Cardiac fibroblast (primary cell): Measurements from ENCODE around the gene FAM107B.

ENCODE experiments used
- DNase-seq, 2 donors: peaks; one replicate each; pipeline versions ENCODE4 v3.0.0 to v3.0.0-alpha.2; 2010; ENCODE audit warnings: low read depth in 2 of 2
- H3K4me3 ChIP-seq, 2 donors: replicated peaks in 1 of 2; 1 replicate in 1 of 2; 2 replicates in 1 of 2; pipeline ENCODE4 v1.5.1; 2011; ENCODE audit warnings: low read depth in 2 of 2, low read length in 2 of 2, mild to moderate bottlenecking in 2 of 2, moderate library complexity in 1 of 2
- TF ChIP-seq, protein P1 (sequence below): IDR thresholded peaks from one replicate; pipeline ENCODE4 v1.5.1; 2011; ENCODE audit warnings: low read depth, mild to moderate bottlenecking, low read length, inconsistent platforms

FAM107B gene

DNA sequence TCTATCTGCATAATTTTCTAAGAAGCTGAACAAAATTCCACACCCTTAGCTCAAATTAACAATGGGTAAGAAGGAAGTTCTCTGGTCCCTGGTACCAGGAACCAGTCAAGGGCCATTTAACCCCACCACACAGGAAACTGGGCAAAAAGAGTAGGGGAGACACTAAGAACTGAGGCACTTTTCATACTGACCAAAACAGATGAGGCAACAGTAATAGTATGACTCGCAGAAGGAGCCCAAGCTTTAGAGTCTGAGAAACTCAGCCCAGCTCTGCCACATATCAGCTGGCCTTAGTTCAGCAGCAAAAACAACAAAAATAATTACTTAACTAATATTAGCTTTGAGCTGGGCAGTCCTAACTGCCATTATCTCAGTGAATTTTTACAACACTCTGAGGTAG, 221.2 kb downstream of the FAM107B start:
- TF ChIP-seq, protein P1, sequence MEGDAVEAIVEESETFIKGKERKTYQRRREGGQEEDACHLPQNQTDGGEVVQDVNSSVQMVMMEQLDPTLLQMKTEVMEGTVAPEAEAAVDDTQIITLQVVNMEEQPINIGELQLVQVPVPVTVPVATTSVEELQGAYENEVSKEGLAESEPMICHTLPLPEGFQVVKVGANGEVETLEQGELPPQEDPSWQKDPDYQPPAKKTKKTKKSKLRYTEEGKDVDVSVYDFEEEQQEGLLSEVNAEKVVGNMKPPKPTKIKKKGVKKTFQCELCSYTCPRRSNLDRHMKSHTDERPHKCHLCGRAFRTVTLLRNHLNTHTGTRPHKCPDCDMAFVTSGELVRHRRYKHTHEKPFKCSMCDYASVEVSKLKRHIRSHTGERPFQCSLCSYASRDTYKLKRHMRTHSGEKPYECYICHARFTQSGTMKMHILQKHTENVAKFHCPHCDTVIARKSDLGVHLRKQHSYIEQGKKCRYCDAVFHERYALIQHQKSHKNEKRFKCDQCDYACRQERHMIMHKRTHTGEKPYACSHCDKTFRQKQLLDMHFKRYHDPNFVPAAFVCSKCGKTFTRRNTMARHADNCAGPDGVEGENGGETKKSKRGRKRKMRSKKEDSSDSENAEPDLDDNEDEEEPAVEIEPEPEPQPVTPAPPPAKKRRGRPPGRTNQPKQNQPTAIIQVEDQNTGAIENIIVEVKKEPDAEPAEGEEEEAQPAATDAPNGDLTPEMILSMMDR, result no peak
- H3K4me3 ChIP-seq, result no peak overlapping the region
- peak; percentile 50 to 68 for DNase-seq

DNA sequence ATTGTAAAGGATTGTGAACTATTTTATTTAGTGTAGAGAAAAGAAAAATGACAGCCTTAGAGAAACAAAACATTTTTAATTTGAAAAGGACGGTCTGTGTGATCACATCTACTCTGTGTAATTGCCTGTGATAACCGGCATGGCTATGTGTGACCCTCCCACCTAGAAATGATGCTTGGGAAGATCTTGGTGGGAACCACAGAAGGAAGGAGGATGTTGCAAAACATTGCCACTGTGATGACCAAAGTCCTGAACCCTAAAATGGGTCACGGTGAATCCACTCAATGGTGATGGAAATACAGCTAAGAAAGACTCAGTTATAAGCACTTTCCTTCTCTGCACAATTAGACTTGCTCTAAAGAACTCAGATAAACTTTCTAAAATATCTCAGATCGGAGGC, 222.7 kb downstream of the FAM107B start:
- TF ChIP-seq, protein P1, result no peak
- DNase-seq, result no peak
- no peak overlapping the region for H3K4me3 ChIP-seq

DNA sequence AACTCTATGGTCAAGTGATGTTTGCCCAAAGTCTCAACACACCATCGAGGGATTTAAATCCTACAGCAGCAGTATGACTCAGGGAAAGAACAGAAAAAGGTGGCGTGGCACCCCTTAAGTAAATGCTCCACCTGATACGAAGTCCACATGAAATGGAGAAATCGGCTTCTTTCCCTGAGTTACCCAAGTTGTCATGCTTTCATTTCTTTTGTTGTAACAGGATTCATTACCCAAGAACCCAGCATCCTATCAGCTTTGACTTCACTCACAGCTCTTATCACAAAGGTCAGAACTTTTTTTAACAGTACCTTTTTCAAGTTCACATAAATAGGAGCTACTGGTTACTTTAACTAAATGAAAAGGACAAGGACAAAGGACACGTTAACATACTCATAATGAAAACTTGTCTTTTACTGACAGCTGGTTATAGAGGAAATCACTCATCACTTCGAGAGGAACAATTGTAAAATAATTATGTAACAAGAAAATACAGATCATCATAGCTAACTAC, 224.2 kb downstream of the FAM107B start:
- DNase-seq, result no peak
- TF ChIP-seq, protein P1, result no peak
- no peak overlapping the region for H3K4me3 ChIP-seq

DNA sequence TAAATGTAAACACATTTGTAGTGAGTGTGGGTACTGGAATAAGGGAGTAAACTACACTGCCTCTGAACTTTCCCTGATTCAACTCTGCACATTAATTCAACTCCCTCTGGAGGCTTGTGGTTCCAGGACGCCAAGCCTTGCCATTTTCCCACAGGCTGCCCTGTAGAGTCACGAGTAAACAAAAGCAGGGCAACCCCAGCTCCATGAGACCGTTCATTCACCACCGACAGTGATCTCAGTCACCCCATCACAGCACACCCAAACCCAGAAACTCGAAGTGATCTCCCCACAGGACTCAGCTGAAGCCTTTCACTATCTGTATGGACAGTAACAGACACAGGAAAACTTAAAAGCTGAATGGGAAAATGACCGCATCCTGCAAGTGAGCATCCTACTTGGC, 225.2 kb downstream of the FAM107B start:
- TF ChIP-seq, protein P1, result no peak
- no peak overlapping the region for H3K4me3 ChIP-seq
- DNase-seq, result peak in 1 of 2 donors; percentile 49

DNA sequence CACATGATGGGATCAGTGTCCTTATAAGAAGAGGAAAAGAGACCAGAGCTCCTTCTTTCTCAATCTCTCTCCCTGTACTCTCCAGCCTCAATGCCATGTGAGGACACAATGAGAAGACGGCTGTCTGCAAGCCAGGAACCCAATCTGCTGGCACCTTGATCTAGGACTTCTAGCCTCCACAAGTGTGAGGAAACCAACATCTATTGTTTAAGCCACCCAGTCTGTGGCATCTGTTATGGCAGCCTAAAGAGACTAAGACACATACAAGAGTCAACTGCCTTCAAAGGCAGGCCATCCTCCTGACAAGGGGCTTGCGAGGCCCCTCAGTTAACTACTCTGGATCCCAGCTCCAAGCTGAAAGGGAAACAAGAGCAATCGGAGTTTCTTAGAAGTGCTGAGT, 225.7 kb downstream of the FAM107B start:
- no peak overlapping the region for H3K4me3 ChIP-seq
- TF ChIP-seq, protein P1, result no peak
- DNase-seq, result no peak

DNA sequence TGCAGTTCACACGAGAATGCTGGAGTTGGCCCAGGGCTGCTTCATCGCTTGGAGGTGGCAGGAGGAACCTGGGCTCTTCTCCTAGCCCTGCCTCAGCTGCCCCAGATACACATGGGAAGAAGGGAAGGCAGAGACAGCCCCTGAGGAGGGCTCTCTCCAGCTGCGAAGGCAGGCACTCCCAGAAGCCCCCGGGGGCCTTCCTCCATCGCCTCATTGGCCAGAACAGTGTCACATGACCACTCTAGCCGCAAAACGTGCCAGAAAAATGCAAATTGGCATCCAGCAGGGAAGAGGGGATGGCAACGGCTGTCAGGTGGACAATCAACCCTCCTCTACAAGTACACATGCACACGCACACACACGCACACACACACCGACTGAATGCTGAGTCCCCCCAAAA, 226.2 kb downstream of the FAM107B start:
- no peak for DNase-seq
- H3K4me3 ChIP-seq, result no peak overlapping the region
- TF ChIP-seq, protein P1, result no peak

DNA sequence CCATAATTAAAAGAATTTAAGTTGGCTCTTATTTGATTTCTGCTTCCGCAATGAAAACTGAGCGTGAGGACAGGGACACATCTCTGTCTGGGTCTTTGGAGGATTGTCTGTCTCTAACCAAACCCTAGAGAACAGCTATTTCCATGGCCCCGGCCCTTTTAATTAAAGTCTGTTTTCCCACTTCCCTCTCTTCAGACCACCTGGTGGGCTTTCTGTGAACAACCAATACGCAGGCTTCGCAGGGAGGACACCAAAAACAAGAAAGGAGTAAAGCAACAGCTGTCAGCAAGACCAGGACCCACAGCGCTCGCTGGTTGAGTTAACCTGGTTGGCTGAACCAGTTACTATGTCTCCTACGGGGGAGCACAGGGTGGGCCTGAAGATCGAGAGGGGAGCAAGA, 226.9 kb downstream of the FAM107B start:
- H3K4me3 ChIP-seq, result no peak overlapping the region
- no peak for DNase-seq
- TF ChIP-seq, protein P1, result no peak
